PC-3 (cell line): ENCODE results near the gene SLC3A2. TPM values are rescaled to one million over a fixed set of nuclear protein-coding genes. Genes with fewer than 3 reads are reported as not detected.

Source experiments
- ATAC-seq: fragments of 200-7000 bp; cut with Tn5 transposase; 2 replicates; pipeline ENCODE4 v1.9.1; 2020; ENCODE audit warnings: mild to moderate bottlenecking, moderate library complexity
- BruUV-seq: library from RNA; stranded (reverse); fragments of 400-500 nt; replicated peaks from 2 replicates; lab custom pipeline; 2021; lab: Mats Ljungman, UMichigan
- CTCF ChIA-PET: fragments of 300-600 bp; sonication (Branson Sonifier 250); formaldehyde crosslinking; loops from one replicate; lab custom pipeline; 2022; ENCODE audit warnings: antibody characterized with exemption; lab: Charles Lee
- POLR2A ChIA-PET: fragments of 300-600 bp; sonication (Branson Sonifier 250); formaldehyde crosslinking; loops from one replicate; lab custom pipeline; 2022; ENCODE audit warnings: antibody characterized with exemption; ENCODE audit not compliant: unreplicated experiment; lab: Charles Lee
- DNase-seq: peaks from one replicate; pipeline ENCODE4 v3.0.0-alpha.2; 2015
- H2AFZ ChIP-seq: fragments of 300-600 bp; sonication (generic); 2 replicates; pipeline ENCODE4 v1.6.0; 2016; ENCODE audit warnings: antibody characterized with exemption, low read length
- H3F3A ChIP-seq: fragments of 300-600 bp; sonication (generic); one replicate; pipeline ENCODE4 v1.6.0; 2017; ENCODE audit warnings: antibody characterized with exemption, low read length, control low read depth, mild to moderate bottlenecking; ENCODE audit not compliant: unreplicated experiment
- H3K27ac ChIP-seq: fragments of 300-600 bp; sonication (generic); 2 replicates; pipeline ENCODE4 v1.5.1; 2016; ENCODE audit warnings: mild to moderate bottlenecking, low read length
- H3K27me3 ChIP-seq: fragments of 300-600 bp; sonication (generic); 2 replicates; pipeline ENCODE4 v1.6.1; 2016; ENCODE audit warnings: low read length, mixed read lengths
- H3K36me3 ChIP-seq: fragments of 300-600 bp; sonication (generic); 2 replicates; pipeline ENCODE4 v1.6.1; 2016; ENCODE audit warnings: low read depth, mixed run types, low read length, mixed read lengths
- H3K4me1 ChIP-seq: fragments of 300-600 bp; sonication (generic); 2 replicates; pipeline ENCODE4 v1.5.1; 2016; ENCODE audit warnings: low read length; ENCODE audit not compliant: insufficient read depth
- H3K4me2 ChIP-seq: fragments of 300-600 bp; sonication (generic); 2 replicates; pipeline ENCODE4 v1.6.0; 2016; ENCODE audit warnings: low read length
- H3K4me3 ChIP-seq: fragments of 300-600 bp; sonication (generic); 2 replicates; pipeline ENCODE4 v1.5.1; 2016; ENCODE audit warnings: mild to moderate bottlenecking, low read length, mixed read lengths
- H3K79me2 ChIP-seq: fragments of 300-600 bp; sonication (generic); 2 replicates; pipeline ENCODE4 v1.6.1; 2017; ENCODE audit warnings: low read length, mixed read lengths
- H3K9ac ChIP-seq: fragments of 300-600 bp; sonication (generic); 2 replicates; pipeline ENCODE4 v1.6.0; 2016; ENCODE audit warnings: mild to moderate bottlenecking, low read length
- H3K9me2 ChIP-seq: fragments of 300-600 bp; sonication (generic); replicated peaks from 2 replicates; pipeline ENCODE4 v1.6.1; 2016; ENCODE audit warnings: mixed run types, low read length, mixed read lengths
- H3K9me3 ChIP-seq: fragments of 300-600 bp; sonication (generic); 2 replicates; pipeline ENCODE4 v1.6.1; 2016; ENCODE audit warnings: low read length, mixed read lengths
- H4K20me1 ChIP-seq: fragments of 300-600 bp; sonication (generic); 2 replicates; pipeline ENCODE4 v1.6.1; 2016; ENCODE audit warnings: low read length, mixed read lengths
- CTCF ChIP-seq: fragments of 300-600 bp; sonication (generic); conservative IDR thresholded peaks from 2 replicates; pipeline ENCODE4 v1.5.1; 2017; ENCODE audit warnings: antibody characterized with exemption, low read depth, mild to moderate bottlenecking, low read length
- EZH2 ChIP-seq: fragments of 300-600 bp; sonication (generic); IDR thresholded peaks from one replicate; pipeline ENCODE4 v1.6.1; 2017; ENCODE audit warnings: antibody characterized with exemption, mild to moderate bottlenecking, low read length; ENCODE audit not compliant: unreplicated experiment
- EZH2phosphoT487 ChIP-seq: fragments of 300-600 bp; sonication (generic); IDR thresholded peaks from 2 replicates; pipeline ENCODE4 v1.6.1; 2018; ENCODE audit warnings: mild to moderate bottlenecking, antibody characterized with exemption, low read length, borderline replicate concordance
- intact Hi-C: fragments of 100-400 bp; cut with micrococcal nuclease; formaldehyde crosslinking; loops from 2 replicates; pipeline ENCODE4 v1.9.0; 2023
- total RNA-seq: library from RNA; depleted of rRNA; stranded (reverse); fragments of >200 nt; gene quantifications from 2 replicates; pipeline ENCODE4 v1.2.3, GENCODE V29; 2014

SLC3A2 gene
- total RNA-seq, 1 experiment from 2014 or later: 243 TPM

- Histone ChIP-seq H3K36me3 (peaks cover 10% of the 10 kb centered on the region), H3K4me3 (no peak overlapping the region), H3F3A (no peaks in the 10 kb centered on the region), H3K4me2 (no peak overlapping the region), H3K9me2 (no peaks in the 10 kb centered on the region), H4K20me1 (peaks cover 18% of the 10 kb centered on the region), H3K27me3 (no peaks in the 10 kb centered on the region), H3K4me1 (no peaks in the 10 kb centered on the region), H3K27ac (no peak overlapping the region), H3K79me2 (peaks cover 93% of the 10 kb centered on the region), H2AFZ (no peak overlapping the region), H3K9me3 (no peaks in the 10 kb centered on the region), H3K9ac (no peak overlapping the region)
- ChIA-PET CTCF (interaction anchor here (0.6 kb wide), 2 partner anchors 94 to 152 kb away, joined by 5 to 6 read pairs; partner anchors contain the start of gene TAF6L), POLR2A (interaction anchor here (0.6 kb wide), 1 partner anchor 11 kb away, joined by 12 read pairs; no protein-coding TSS in a partner anchor)
- no peak for TF ChIP-seq EZH2
- TF ChIP-seq CTCF: no peak
- no peak for TF ChIP-seq EZH2phosphoT487
- ATAC-seq (no peak), DNase-seq (no peak)
- intact Hi-C loops: no loop called here
- BruUV-seq: no TSS peak
Observed at GRCh38 chr11:62865635-62866034, 15.1 kb upstream of the SLC3A2 start.

GRCh38 chr11:62874851-62875250 is 5.8 kb upstream of the SLC3A2 start:
- Histone ChIP-seq H3K4me2 (no peak overlapping the region), H3K9me3 (no peaks in the 10 kb centered on the region), H3K4me1 (peaks cover 7% of the 10 kb centered on the region), H3K79me2 (peaks cover 68% of the 10 kb centered on the region), H3F3A (peaks cover 8% of the 10 kb centered on the region), H3K36me3 (peaks cover 26% of the 10 kb centered on the region; the same call in 1 of the 2 replicates), H3K9ac (no peak overlapping the region), H3K9me2 (no peaks in the 10 kb centered on the region), H4K20me1 (0 out of 2 replicates have a peak, but pooled peaks cover 6% of the 10 kb centered on the region), H3K27ac (no peak overlapping the region), H2AFZ (no peak overlapping the region), H3K27me3 (no peaks in the 10 kb centered on the region), H3K4me3 (no peak overlapping the region)
- BruUV-seq: no TSS peak
- DNase-seq (no peak), ATAC-seq (no peak)
- TF ChIP-seq CTCF: no peak
- no peak for TF ChIP-seq EZH2phosphoT487
- no peak for TF ChIP-seq EZH2
- intact Hi-C loops: no loop called here
- ChIA-PET CTCF (no interaction called here), POLR2A (interaction anchor here (0.5 kb wide), 1 partner anchor 33 kb away, joined by 3 read pairs; no protein-coding TSS in a partner anchor)

- Histone ChIP-seq H3K4me1 (peaks cover 14% of the 10 kb centered on the region), H2AFZ (no peak overlapping the region), H3K27me3 (no peaks in the 10 kb centered on the region), H3K9ac (no peak overlapping the region), H3F3A (peaks cover 12% of the 10 kb centered on the region), H3K4me3 (no peak overlapping the region), H3K4me2 (no peak overlapping the region), H3K9me3 (no peaks in the 10 kb centered on the region), H3K79me2 (peaks cover 64% of the 10 kb centered on the region), H4K20me1 (0 out of 2 replicates have a peak, but pooled peaks cover 6% of the 10 kb centered on the region), H3K36me3 (peaks cover 26% of the 10 kb centered on the region; the same call in 1 of the 2 replicates), H3K9me2 (no peaks in the 10 kb centered on the region), H3K27ac (no peak overlapping the region)
- ChIA-PET CTCF (no interaction called here), POLR2A (interaction anchor here (0.7 kb wide), 1 partner anchor 11 kb away, joined by 3 read pairs; no protein-coding TSS in a partner anchor)
- intact Hi-C loops: no loop called here
- BruUV-seq: no TSS peak
- no peak for TF ChIP-seq EZH2
- TF ChIP-seq EZH2phosphoT487: no peak
- no peak for TF ChIP-seq CTCF
- DNase-seq (no peak), ATAC-seq (no peak)
Observed at GRCh38 chr11:62875698-62876478, 4.8 kb upstream of the SLC3A2 start.
